ENCODE data around the gene CRACR2A.

CRACR2A gene

DNA sequence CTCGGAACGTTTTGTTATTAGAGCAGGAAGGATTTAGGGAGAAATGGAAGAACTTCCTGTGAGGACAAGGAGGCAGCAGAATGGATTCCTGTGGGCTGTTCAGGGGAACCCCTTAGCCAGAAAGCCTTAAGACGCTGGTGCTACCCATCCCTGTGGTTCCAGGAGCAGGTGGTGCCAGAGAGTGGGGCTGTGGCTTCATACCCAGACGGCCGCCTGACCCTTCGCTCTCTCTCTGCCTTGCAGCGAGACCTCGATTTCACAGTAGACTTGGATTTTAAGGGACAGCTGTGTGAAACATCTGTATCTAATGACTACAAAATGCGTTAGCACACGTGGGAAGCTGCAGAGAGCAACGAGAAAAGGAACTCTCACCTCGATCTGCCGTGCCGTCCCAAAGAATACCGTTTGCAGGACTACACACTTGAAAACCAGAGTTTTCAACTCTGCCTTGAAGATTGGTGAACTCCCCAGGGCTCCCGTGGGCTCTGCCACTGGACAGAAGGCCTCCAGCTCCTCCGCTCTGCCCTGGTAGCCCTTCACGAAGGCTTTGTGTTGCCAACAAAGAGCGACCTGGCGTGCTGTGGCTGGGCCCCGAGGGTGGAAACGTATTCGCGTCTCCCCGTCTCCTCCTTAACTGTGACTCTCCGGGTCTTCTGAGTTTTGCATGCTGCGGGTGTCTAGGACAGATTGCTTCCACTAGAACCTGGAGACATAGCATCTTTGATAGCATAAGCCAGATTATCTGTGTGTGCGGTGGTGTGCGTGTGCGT is 159.9 kb downstream of the CRACR2A start:
- DNase-seq, result no peak

DNA sequence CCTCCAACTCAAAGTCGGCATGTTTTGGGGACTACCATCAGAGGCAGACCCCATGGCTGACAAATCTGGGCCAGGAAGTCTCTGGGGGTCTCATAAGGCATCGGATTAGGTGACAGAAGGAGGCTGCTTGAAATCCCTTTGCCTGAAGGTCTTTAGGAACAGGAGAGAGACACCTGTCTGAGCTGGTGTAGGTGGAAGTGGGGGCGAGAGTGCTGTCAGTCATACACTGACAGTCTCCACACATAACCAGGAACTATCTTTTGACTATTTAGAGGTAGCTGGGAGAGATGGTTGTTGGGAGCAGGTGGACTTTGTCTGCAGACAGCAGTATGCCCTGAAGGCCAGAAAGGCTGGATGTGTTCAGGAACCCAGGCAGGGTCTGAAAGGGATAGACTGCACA is 163.2 kb downstream of the CRACR2A start:
- no peak for DNase-seq

DNA sequence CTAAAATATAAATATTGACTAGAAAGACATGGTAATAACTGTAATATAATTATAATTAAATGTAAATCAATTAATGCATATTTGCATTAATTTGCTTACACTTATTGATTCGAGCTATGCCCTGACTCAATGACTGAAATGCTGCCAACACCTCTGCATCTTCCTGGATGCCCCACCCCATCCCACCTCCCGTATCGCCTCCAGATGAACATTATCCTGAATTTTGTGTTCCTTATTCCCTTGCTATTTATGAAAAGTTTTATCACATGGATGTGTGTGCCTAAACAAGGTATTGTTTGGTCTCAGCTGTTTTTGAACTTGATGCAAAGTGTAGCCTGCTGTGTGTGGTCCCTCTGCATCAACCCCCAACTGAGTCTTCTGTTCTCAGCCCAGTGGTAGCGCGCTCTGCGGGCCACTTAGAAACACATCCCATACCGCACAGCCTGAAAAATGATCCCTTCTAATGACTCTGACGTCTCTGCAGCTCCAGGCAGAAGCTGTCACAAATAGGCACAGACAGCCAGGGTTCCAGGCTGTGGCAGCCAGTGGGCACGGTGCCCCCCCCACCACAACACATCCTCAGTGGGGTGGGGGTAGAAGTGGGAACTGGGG is 165.4 kb downstream of the CRACR2A start:
- DNase-seq, result no peak

DNA sequence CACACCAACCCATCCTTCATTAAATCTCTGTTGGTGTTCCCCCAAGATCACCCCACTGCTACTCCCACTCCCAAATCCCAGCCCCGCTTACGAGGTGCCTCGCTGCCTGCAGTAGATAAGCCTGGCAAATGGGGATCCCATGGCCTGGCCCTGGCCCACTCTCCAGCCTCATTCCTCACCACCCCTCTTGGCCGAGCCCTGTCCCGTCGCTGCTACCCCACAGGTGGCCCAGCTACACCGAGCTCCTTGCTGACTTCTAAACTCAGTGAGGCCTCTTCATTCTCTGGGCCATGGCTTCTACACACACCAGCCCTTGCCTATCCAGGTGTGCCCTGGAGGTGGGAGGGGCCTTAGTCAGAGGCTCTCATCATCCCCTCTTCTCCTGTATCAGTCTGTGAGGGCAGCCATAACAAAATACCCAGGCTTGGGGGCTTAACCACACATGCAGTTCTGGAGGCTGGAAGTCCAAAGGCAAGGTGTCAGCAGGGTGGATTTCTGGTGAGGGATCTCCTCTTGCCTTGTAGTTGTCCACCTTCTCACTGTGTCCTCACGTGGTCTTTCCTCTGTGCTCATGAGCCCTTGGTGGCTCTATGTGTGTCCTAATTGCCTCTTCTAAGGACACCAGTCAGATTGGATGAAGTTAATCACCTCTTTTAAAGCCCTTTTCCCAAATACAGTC is 169.1 kb downstream of the CRACR2A start:
- no peak for DNase-seq

DNA sequence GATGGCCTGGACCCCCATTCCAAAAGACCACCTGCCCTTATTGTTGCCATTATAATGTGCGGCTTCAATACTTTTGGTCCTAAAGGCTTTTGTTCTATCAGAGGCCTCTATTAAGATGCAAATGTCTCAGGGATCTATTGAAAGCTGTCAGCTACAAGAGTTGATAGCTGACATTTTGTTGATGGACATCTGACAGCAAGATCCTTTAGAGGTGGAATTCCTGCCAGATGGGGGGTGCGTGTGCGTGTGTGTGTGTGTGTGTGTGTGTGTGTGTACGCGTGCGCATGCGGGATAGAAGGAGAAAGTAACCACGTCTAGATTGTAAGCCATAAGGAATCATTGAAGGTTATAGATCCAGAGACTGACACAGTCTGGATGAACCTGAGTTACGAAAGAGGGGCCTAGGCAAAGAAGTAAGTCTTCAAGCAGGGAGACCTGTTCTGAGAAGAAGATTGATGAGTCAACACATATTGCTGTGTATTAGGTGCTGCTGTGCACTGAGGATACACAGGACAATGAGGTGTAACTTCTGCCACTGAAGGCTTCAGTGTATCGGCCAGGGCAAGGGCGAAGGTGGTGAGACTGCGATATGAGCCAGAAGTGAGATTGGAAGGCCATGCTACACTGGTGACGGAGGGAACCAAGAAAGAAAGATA is 172.7 kb downstream of the CRACR2A start:
- no peak for DNase-seq

DNA sequence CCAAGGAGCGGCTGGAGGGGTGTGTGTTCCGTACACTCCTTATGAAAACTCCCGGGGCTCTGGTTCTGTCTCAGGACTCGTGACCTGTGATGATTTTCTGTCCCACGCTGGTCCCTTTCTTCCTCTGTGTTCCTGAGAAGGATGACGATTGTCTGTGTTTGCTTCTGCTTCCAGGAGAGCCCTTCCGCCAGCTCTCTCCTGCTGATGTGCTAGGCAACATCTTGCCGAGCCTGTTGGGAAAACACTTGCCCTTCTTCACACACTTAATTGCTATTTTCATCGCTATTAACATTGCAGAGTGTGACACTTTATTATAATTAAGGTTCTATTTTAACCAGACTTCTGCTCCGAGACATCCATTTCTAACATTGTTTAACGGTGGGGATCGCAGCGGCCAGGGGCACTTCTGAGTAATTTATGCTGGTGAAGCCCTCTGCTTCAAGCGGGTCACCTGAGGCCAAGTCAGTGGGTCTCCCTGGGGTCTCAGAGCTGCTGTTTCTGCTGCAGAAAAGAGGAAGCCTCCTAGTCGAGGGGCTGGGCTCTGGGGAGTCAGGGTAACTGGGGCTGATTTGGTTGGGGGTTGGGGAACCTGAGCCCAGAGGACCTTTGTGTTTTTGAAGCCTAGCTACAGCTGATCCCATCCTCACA is 173.3 kb downstream of the CRACR2A start:
- no peak for DNase-seq

DNA sequence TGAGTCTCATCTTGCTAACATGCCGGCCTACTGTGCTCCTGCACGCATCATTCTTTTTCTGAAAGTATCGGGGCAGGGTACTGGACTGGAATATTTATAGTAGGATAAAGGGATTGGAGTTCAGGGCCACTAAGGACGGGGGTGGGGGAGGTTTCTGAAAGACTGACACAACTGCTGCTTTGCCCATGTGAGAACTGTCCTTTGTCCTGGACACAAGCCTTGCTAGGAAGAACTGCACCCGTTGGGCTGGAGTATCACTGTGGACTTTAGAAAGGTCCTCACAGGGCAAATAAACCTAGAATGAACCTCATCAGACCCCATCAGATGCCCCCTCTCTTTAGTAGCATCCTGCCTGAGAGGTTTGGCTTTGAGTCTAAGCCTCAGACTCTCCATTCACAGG is 174.4 kb downstream of the CRACR2A start:
- DNase-seq, result no peak

DNA sequence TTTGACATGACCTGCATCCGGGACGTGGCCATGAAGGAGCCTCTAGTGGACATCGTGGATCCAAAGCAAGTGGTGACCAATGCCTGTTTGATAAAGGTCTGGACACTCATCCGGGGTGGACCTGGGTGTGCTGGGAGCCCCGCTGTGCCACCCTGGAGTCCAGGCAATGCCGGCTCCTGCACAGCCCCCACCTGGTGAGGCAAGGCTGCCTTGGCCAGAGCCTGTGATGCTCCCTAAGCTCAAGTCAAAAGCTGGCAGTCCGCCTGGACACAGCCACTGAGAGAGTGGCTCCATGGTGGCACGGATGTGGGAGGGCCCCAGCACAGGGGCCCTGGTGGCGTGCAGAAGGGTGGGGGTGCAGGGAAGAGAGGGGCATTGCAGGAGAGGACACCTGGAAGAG is 176.0 kb downstream of the CRACR2A start:
- DNase-seq, result no peak

DNA sequence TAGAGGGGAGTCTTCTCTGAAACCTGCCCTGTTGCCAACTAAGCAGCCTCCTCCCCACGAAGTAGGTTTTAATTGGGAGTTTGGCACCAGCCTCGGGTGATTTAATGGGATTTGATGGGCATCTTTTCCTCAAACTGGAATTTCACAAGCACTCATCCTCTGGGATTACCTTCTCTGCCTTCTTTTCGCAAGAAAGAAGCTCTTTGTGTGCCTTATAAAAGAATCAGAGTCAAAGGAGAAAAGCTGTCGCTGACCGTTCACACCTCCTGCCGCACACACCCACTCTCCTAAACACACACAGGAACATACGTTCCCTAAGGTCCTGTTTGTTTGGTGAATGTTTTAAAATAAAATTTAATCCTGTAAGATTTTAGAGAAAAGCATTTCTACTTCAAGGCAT is 177.9 kb downstream of the CRACR2A start:
- DNase-seq, result no peak

DNA sequence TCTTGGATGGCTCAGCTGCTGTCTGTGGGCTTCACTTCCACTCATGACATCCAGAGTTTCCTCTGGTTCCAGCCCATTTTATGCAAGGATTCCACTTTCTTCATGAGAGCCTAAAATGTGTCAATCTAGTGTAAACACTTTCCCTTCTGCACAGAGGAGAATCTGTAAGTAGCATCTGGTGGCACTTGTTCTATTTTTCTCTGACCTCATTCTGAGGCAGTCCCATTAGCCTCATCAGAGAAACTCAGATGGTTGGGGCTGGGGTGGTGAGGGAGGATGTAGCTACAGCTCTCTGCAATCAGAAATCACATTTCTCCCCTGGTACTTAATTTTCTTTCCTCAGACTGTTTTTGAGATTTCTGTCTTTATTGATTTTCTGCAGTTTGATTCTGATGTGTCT is 180.3 kb downstream of the CRACR2A start:
- DNase-seq, result no peak

DNA sequence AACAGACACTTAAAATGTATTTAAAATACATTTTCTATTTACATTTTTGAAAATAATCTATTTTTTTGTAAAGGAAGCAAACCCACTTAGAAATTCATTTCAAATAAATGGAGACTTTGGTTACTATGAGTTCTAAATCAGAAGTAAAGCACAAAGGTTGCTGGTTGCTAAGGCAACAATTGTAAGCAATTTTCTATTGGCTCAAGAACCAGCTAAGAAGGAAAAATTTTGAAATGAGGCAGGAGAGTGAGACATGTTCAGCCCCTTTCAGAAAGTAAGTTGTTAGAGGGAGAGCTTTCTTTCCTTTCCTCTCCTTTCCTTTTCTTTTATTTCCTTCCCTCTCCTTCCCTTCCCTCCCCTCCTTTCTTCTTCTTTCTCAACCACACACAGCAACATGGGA is 181.2 kb downstream of the CRACR2A start:
- no peak for DNase-seq

DNA sequence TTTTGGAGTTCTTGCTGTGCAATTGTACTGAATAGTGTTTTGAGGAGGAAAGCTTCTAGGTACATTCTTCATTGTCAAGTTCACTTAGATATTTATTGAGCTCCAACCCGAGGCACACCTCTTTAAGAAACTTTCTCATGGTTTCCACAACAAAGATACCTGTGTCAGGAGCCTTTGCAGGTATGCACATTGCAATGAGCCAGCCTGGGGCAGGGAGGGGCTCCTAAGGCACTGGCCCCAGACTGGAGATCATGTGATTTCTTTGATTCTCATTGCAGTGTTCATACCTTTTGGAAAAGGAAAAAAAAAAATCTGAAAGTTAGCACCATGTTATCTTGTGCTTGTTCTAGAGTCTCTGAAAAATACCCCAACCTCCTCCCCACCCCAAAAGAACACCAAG is 181.6 kb downstream of the CRACR2A start:
- no peak for DNase-seq

DNA sequence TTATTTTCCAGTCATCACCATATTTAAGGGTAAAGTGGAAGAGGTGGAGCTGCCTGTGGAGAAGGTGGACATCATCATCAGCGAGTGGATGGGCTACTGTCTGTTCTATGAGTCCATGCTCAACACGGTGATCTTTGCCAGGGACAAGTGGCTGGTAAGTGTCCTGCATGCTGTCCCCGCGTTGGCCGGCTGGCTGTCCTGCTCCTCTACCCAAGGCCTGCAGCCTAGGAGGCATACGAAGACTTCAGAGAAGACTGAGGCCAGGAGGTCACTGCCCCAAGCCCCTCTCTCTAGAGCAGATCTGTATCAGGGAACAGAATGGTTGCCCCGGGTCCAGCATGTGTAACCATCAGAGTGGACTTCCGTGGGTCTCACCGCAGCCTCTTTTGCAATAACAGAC is 184.2 kb downstream of the CRACR2A start:
- DNase-seq, result no peak

DNA sequence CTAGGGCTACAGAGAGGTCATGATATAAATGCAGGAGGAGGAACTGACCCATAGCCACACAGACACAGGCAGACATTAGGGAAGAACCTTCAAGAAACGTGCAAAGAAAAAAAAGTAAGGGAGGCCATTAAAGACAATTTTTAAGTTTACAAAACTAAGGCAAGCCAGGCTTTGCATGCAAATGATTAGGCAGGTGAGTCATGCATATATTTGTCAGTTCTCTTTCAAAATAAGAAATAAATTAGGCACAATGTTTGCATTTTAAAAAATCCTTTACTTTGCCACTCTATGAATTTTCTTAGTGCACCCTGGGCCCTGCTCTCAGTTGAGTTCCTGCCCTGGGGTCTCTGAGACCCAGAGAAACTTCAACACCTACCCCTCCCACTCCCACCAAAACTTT is 186.9 kb downstream of the CRACR2A start:
- no peak for DNase-seq

Data from NCI-H2029 treated with DMSO at 0.1 percent for 48 hours (cell line).